ENCODE data around the gene RAD51AP2.

RAD51AP2 gene

GRCh38 chr2:17521621-17522020, 3.4 kb upstream of the RAD51AP2 start:
- Histone ChIP-seq H3K4me3 (ENCODE audit: severe bottlenecking) (no peak overlapping the region), H3K27me3 (ENCODE audit: insufficient read depth, poor library complexity, severe bottlenecking) (peaks cover 11% of the 10 kb centered on the region), H3K4me1 (ENCODE audit: insufficient read depth, poor library complexity, severe bottlenecking) (peaks cover 6% of the 10 kb centered on the region), H3K27ac (ENCODE audit: poor library complexity, severe bottlenecking) (no peak overlapping the region), H3K9me3 (ENCODE audit: severe bottlenecking) (no peaks in the 10 kb centered on the region), H3K36me3 (ENCODE audit: low read depth) (no peaks in the 10 kb centered on the region)
- DNase-seq (ENCODE audit: low spot score) = no peak
- no peak for ATAC-seq (ENCODE audit: low read depth)
- no peak for TF ChIP-seq CTCF (IDR thresholded peaks at IDR 0.05; ENCODE audit: poor library complexity, severe bottlenecking)

- Histone ChIP-seq H3K4me3 (ENCODE audit: severe bottlenecking) (no peak overlapping the region), H3K4me1 (ENCODE audit: insufficient read depth, poor library complexity, severe bottlenecking) (peaks cover 6% of the 10 kb centered on the region), H3K27ac (ENCODE audit: poor library complexity, severe bottlenecking) (no peak overlapping the region), H3K36me3 (ENCODE audit: low read depth) (no peaks in the 10 kb centered on the region), H3K9me3 (ENCODE audit: severe bottlenecking) (no peaks in the 10 kb centered on the region), H3K27me3 (ENCODE audit: insufficient read depth, poor library complexity, severe bottlenecking) (peaks cover 11% of the 10 kb centered on the region)
- no peak for DNase-seq (ENCODE audit: low spot score)
- TF ChIP-seq CTCF (IDR thresholded peaks at IDR 0.05; ENCODE audit: poor library complexity, severe bottlenecking) = no peak
- no peak for ATAC-seq (ENCODE audit: low read depth)
Measured at GRCh38 chr2:17520761-17521160, 2.5 kb upstream of the RAD51AP2 start.

- Histone ChIP-seq H3K27me3 (ENCODE audit: insufficient read depth, poor library complexity, severe bottlenecking) (peaks cover 11% of the 10 kb centered on the region), H3K36me3 (ENCODE audit: low read depth) (no peaks in the 10 kb centered on the region), H3K4me3 (ENCODE audit: severe bottlenecking) (no peak overlapping the region), H3K27ac (ENCODE audit: poor library complexity, severe bottlenecking) (no peak overlapping the region), H3K9me3 (ENCODE audit: severe bottlenecking) (no peaks in the 10 kb centered on the region), H3K4me1 (ENCODE audit: insufficient read depth, poor library complexity, severe bottlenecking) (peaks cover 6% of the 10 kb centered on the region)
- ATAC-seq (ENCODE audit: low read depth) = no peak
- DNase-seq (ENCODE audit: low spot score) = no peak
- TF ChIP-seq CTCF (IDR thresholded peaks at IDR 0.05; ENCODE audit: poor library complexity, severe bottlenecking) = no peak
Measured at GRCh38 chr2:17519486-17519885, 1.2 kb upstream of the RAD51AP2 start.

- Histone ChIP-seq H3K9me3 (ENCODE audit: severe bottlenecking) (no peaks in the 10 kb centered on the region), H3K27me3 (ENCODE audit: insufficient read depth, poor library complexity, severe bottlenecking) (peaks cover 8% of the 10 kb centered on the region), H3K4me3 (ENCODE audit: severe bottlenecking) (peak overlapping the region; percentile 34), H3K27ac (ENCODE audit: poor library complexity, severe bottlenecking) (no peak overlapping the region), H3K4me1 (ENCODE audit: insufficient read depth, poor library complexity, severe bottlenecking) (peaks cover 6% of the 10 kb centered on the region), H3K36me3 (ENCODE audit: low read depth) (no peaks in the 10 kb centered on the region)
- DNase-seq (ENCODE audit: low spot score) (no peak), ATAC-seq (ENCODE audit: low read depth) (peak; percentile 23; the same call in 2 of the 3 replicates)
- TF ChIP-seq CTCF (IDR thresholded peaks at IDR 0.05; ENCODE audit: poor library complexity, severe bottlenecking) = no peak
Measured at GRCh38 chr2:17517481-17518211, 594 bp downstream of the RAD51AP2 start.

- H3K27ac ChIP-seq (ENCODE audit: poor library complexity, severe bottlenecking) = no peak overlapping the region
- DNase-seq (ENCODE audit: low spot score) = no peak
- no peak overlapping the region for H3K4me3 ChIP-seq (ENCODE audit: severe bottlenecking)
Measured at GRCh38 chr2:17515652-17516051, 2.6 kb downstream of the RAD51AP2 start.

More at GRCh38 chr2:17515652-17516051, 2.6 kb downstream of the RAD51AP2 start:
- H3K4me1 ChIP-seq (ENCODE audit: insufficient read depth, poor library complexity, severe bottlenecking) = peaks cover 6% of the 10 kb centered on the region
- no peak for ATAC-seq (ENCODE audit: low read depth)
- no peak for TF ChIP-seq CTCF (IDR thresholded peaks at IDR 0.05; ENCODE audit: poor library complexity, severe bottlenecking)
- no peaks in the 10 kb centered on the region for H3K36me3 ChIP-seq (ENCODE audit: low read depth)
- H3K9me3 ChIP-seq (ENCODE audit: severe bottlenecking) = no peaks in the 10 kb centered on the region
- no peaks in the 10 kb centered on the region for H3K27me3 ChIP-seq (ENCODE audit: insufficient read depth, poor library complexity, severe bottlenecking)

Measured in RWPE2 (cell line).